Measurements from ENCODE around the gene RHBDL1. TPM values are rescaled to one million over a fixed set of nuclear protein-coding genes. Genes with fewer than 3 reads are reported as not detected.

Gene RHBDL1
- total and polyA plus RNA-seq, 2 experiments from 2014 or later = 2.6 to 12.9 TPM

- no peak overlapping the region for H3K4me3 ChIP-seq
- no peak for DNase-seq (ENCODE audit: low read depth in 1 of 2, low spot score in 1 of 2)
- H3K4me1 ChIP-seq (ENCODE audit: low read depth) = peaks cover 13% of the 10 kb centered on the region
- no peaks in the 10 kb centered on the region for H3K9me3 ChIP-seq (ENCODE audit: low read depth)
- H3K27me3 ChIP-seq = no peaks in the 10 kb centered on the region
- H3K36me3 ChIP-seq = peaks cover 32% of the 10 kb centered on the region
- H3K27ac ChIP-seq = peak overlapping the region; percentile 7
- TF ChIP-seq, protein P1, sequence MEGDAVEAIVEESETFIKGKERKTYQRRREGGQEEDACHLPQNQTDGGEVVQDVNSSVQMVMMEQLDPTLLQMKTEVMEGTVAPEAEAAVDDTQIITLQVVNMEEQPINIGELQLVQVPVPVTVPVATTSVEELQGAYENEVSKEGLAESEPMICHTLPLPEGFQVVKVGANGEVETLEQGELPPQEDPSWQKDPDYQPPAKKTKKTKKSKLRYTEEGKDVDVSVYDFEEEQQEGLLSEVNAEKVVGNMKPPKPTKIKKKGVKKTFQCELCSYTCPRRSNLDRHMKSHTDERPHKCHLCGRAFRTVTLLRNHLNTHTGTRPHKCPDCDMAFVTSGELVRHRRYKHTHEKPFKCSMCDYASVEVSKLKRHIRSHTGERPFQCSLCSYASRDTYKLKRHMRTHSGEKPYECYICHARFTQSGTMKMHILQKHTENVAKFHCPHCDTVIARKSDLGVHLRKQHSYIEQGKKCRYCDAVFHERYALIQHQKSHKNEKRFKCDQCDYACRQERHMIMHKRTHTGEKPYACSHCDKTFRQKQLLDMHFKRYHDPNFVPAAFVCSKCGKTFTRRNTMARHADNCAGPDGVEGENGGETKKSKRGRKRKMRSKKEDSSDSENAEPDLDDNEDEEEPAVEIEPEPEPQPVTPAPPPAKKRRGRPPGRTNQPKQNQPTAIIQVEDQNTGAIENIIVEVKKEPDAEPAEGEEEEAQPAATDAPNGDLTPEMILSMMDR (IDR thresholded peaks at IDR 0.05; ENCODE audit: low read depth, low read length) = no peak
These were observed 7.3 kb downstream of the RHBDL1 start for GRCh38 chr16:682493-683395.

DNA sequence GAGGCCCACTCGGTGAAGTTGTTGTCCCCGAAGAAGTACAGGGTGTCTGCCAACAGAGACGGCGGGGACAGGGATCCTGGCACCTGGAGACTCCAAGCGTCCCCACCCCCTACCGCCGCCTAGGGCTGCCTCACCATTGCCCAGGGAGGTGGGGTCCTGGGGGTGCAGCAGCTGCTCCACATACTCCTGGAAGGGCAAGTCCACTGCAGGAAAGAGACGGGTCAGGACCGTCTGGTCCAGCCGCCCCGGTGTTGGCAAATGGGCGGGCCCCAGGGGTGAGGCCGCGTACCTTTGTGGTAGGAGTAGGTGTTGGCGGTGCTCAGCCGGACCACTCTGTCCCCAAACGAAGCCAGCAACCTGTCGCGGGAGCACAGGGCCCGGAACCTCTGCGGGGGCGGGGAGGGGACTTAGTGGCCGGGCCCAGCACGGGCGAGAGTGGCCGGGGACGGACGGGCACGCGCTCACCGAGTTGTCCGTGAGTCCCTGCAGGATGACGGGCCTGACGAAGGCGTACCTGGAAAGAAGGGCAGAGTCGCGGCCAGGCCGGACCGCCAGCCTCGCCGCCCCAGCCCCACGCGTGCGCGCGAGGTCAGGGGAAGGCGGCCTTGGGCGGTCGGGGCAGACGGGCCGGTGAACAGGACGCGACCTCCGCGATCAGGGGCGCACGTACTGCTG is 8.1 kb downstream of the RHBDL1 start:
- peak overlapping the region; percentile 71 for H3K4me3 ChIP-seq

GRCh38 chr16:684071-684794 is 8.8 kb downstream of the RHBDL1 start, which contains the start of gene JMJD8:
JMJD8 (minus strand) TSS chr16:684334; CDS start chr16:684319, 15 bp downstream.
- TF ChIP-seq, protein P1 (IDR thresholded peaks at IDR 0.05; ENCODE audit: low read depth, low read length) = no peak
- H3K4me3 ChIP-seq = peak within 1 kb of the TSS; percentile 71
- H3K4me1 ChIP-seq (ENCODE audit: low read depth) = peaks cover 11% of the 10 kb centered on the region
- peak within 1 kb of the TSS; percentile 71 for H3K27ac ChIP-seq
- H3K9me3 ChIP-seq (ENCODE audit: low read depth) = no peaks in the 10 kb centered on the region
- DNase-seq (ENCODE audit: low read depth in 1 of 2, low spot score in 1 of 2) = peak; percentile 97 to 98
- peaks cover 32% of the 10 kb centered on the region for H3K36me3 ChIP-seq
- H3K27me3 ChIP-seq = no peaks in the 10 kb centered on the region

More for the DNA sequence above, 8.1 kb downstream of the RHBDL1 start:
- TF ChIP-seq, protein P1 (IDR thresholded peaks at IDR 0.05; ENCODE audit: low read depth, low read length) = no peak
- Histone ChIP-seq H3K4me1 (ENCODE audit: low read depth) (peaks cover 13% of the 10 kb centered on the region), H3K36me3 (peaks cover 32% of the 10 kb centered on the region), H3K27me3 (no peaks in the 10 kb centered on the region), H3K27ac (peak overlapping the region; percentile 71), H3K9me3 (ENCODE audit: low read depth) (no peaks in the 10 kb centered on the region)
- no peak for DNase-seq (ENCODE audit: low read depth in 1 of 2, low spot score in 1 of 2)

- no peak for DNase-seq (ENCODE audit: low read depth in 1 of 2, low spot score in 1 of 2)
- Histone ChIP-seq H3K4me3 (no peak overlapping the region), H3K27me3 (no peaks in the 10 kb centered on the region), H3K4me1 (ENCODE audit: low read depth) (peaks cover 16% of the 10 kb centered on the region), H3K27ac (peak overlapping the region; percentile 68), H3K9me3 (ENCODE audit: low read depth) (no peaks in the 10 kb centered on the region), H3K36me3 (peaks cover 32% of the 10 kb centered on the region)
- TF ChIP-seq, protein P1 (IDR thresholded peaks at IDR 0.05; ENCODE audit: low read depth, low read length) = no peak
These were observed 9.7 kb downstream of the RHBDL1 start for GRCh38 chr16:684961-685696.

DNA sequence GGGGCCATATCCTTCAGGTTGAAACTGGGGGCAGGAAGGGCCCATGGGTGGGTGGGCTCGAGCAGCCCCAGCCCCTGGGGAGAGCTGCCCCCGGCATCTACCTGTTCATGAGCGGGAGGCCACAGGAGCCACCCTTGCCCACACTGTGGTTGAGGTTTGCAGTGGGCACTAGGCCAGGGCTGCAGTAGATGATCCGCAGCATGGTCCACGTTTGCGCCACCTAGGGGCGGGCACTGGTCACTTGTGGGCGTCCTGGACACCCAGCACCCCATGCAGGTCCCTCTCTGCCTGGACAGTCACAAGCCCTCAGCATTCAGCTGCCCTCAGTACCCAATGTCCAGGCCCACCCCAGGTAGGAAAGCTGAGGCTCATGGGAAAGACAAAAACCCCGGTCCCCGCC is 10.5 kb downstream of the RHBDL1 start:
- Histone ChIP-seq H3K4me1 (ENCODE audit: low read depth) (peaks cover 16% of the 10 kb centered on the region), H3K9me3 (ENCODE audit: low read depth) (no peaks in the 10 kb centered on the region), H3K27ac (no peak overlapping the region), H3K36me3 (peaks cover 32% of the 10 kb centered on the region), H3K27me3 (peaks cover under 1% of the 10 kb centered on the region), H3K4me3 (no peak overlapping the region)
- TF ChIP-seq, protein P1 (IDR thresholded peaks at IDR 0.05; ENCODE audit: low read depth, low read length) = peak; percentile 44
- DNase-seq (ENCODE audit: low read depth in 1 of 2, low spot score in 1 of 2) = peak; percentile 43 to 52

Measured in cardiac muscle cell (in vitro differentiated cells and primary cell).